Measurements from ENCODE around the gene CDC42EP4. TPM values are rescaled to one million over a fixed set of nuclear protein-coding genes. Genes with fewer than 3 reads are reported as not detected.
"Not testable (repeated sequence)": the region's sequence is repeated elsewhere in the genome, so short reads cannot be mapped to it uniquely, and the experiment has no call there.

CDC42EP4 gene
- total RNA-seq, 1 experiment from 2014 or later = 60.1 TPM

- DNase-seq = no peak
- Mint-ChIP-seq H3K4me3 (ENCODE audit: low read depth, unreplicated experiment) (no peak overlapping the region), H3K27ac (ENCODE audit: unreplicated experiment) (no peak overlapping the region), H3K36me3 (ENCODE audit: insufficient read depth, unreplicated experiment) (peaks cover 19% of the 10 kb centered on the region), H3K4me1 (ENCODE audit: low read depth, unreplicated experiment) (no peaks in the 10 kb centered on the region), H3K27me3 (ENCODE audit: unreplicated experiment) (no peaks in the 10 kb centered on the region), H3K9me3 (ENCODE audit: low read depth, unreplicated experiment) (no peaks in the 10 kb centered on the region)
- intact Hi-C loops (cut with micrococcal nuclease; ENCODE audit: unreplicated experiment) = no loop called here
- CTCF ChIA-PET = interaction anchor here (0.7 to 1.0 kb wide), 2 partner anchors 24 to 1240 kb away, joined by 3 read pairs; no protein-coding TSS in a partner anchor
- BruUV-seq (replicated peaks) = no TSS peak
- no peak for TF ChIP-seq CTCF (IDR thresholded peaks at IDR 0.05; ENCODE audit: unreplicated experiment)
Observed at GRCh38 chr17:73315471-73315870, 3.7 kb upstream of the CDC42EP4 start.

- intact Hi-C loops (cut with micrococcal nuclease; ENCODE audit: unreplicated experiment) = no loop called here
- Mint-ChIP-seq H3K27ac (ENCODE audit: unreplicated experiment) (no peak overlapping the region), H3K27me3 (ENCODE audit: unreplicated experiment) (no peaks in the 10 kb centered on the region), H3K4me1 (ENCODE audit: low read depth, unreplicated experiment) (peaks cover 13% of the 10 kb centered on the region), H3K9me3 (ENCODE audit: low read depth, unreplicated experiment) (no peaks in the 10 kb centered on the region), H3K36me3 (ENCODE audit: insufficient read depth, unreplicated experiment) (peaks cover 34% of the 10 kb centered on the region), H3K4me3 (ENCODE audit: low read depth, unreplicated experiment) (no peak overlapping the region)
- no peak for TF ChIP-seq CTCF (IDR thresholded peaks at IDR 0.05; ENCODE audit: unreplicated experiment)
- no peak for DNase-seq
- no TSS peak for BruUV-seq (replicated peaks)
- CTCF ChIA-PET = no interaction called here
Observed at GRCh38 chr17:73313526-73314127, 1.8 kb upstream of the CDC42EP4 start.

GRCh38 chr17:73312887-73313286, 1.1 kb upstream of the CDC42EP4 start:
- DNase-seq; intact Hi-C loops (cut with micrococcal nuclease; ENCODE audit: unreplicated experiment); H3K9me3 Mint-ChIP-seq (ENCODE audit: low read depth, unreplicated experiment); H3K4me3 Mint-ChIP-seq (ENCODE audit: low read depth, unreplicated experiment); H3K27ac Mint-ChIP-seq (ENCODE audit: unreplicated experiment); BruUV-seq (replicated peaks); H3K27me3 Mint-ChIP-seq (ENCODE audit: unreplicated experiment): not testable (repeated sequence)
- Mint-ChIP-seq H3K36me3 (ENCODE audit: insufficient read depth, unreplicated experiment) (peaks cover 41% of the 10 kb centered on the region), H3K4me1 (ENCODE audit: low read depth, unreplicated experiment) (peaks cover 20% of the 10 kb centered on the region)
- CTCF ChIA-PET = interaction anchor here (0.7 to 3.1 kb wide), 2 partner anchors 29 to 57 kb away, joined by 3 to 24 read pairs; no protein-coding TSS in a partner anchor

- Mint-ChIP-seq H3K4me1 (ENCODE audit: low read depth, unreplicated experiment) (peaks cover 33% of the 10 kb centered on the region), H3K36me3 (ENCODE audit: insufficient read depth, unreplicated experiment) (peaks cover 55% of the 10 kb centered on the region), H3K4me3 (ENCODE audit: low read depth, unreplicated experiment) (peak overlapping the region; percentile 94), H3K9me3 (ENCODE audit: low read depth, unreplicated experiment) (no peaks in the 10 kb centered on the region), H3K27me3 (ENCODE audit: unreplicated experiment) (no peaks in the 10 kb centered on the region), H3K27ac (ENCODE audit: unreplicated experiment) (peak overlapping the region; percentile 93)
- DNase-seq = no peak
- intact Hi-C loops (cut with micrococcal nuclease; ENCODE audit: unreplicated experiment) = loop anchor here (2.0 kb wide), 1 partner anchor 29 kb away; no protein-coding TSS in a partner anchor
- TF ChIP-seq CTCF (IDR thresholded peaks at IDR 0.05; ENCODE audit: unreplicated experiment) = no peak
- TSS peak; percentile 59 for BruUV-seq (replicated peaks)
- CTCF ChIA-PET = interaction anchor here (0.8 to 3.1 kb wide), 7 partner anchors 18 to 59 kb away, joined by 5 to 24 read pairs (median 6); no protein-coding TSS in a partner anchor
Observed at GRCh38 chr17:73311428-73311780, 397 bp downstream of the CDC42EP4 start.
